DMS79 treated with DMSO at 0.1 percent for 48 hours (cell line): ENCODE data around the gene TEX22.

Experiments
- DNase-seq: peaks from one replicate; lab custom pipeline; 2025; lab: John Stamatoyannopoulos, UW

The TEX22 gene

DNA sequence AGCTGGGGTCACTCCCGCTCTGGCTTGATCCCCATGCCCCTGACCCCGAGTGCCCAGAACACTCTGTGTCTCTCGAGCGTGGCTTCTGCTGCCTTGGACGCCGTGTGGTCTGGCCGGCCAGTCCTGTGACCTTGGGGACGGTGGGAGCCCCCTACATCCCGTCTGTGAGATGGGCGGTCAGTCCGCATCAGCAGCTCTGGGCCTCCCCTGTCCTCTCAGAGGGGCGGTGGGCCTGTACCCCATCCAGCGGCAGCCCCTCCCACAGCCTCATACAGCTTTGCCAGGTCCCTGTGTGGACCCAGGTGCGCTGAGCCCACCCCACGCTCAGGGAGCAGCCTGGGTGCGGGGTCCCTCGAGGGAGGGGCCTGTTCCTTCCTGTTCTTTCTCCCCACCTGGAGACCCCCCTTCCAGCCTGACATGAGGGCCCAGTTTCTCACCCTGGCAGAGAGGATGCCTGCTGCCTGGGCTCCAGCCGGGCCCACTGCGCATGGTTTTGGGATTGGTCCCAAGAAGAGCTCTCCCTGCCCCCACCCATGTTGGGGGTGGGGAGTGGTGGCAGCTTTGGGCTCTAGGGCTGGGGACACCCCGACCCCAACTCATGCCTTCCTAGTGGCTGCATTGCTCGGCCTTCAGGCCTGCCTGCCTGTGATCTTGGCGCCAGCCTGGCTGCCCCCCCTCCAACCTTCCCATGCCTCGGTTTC, 22.8 kb downstream of the TEX22 start:
- DNase-seq: no peak

DNA sequence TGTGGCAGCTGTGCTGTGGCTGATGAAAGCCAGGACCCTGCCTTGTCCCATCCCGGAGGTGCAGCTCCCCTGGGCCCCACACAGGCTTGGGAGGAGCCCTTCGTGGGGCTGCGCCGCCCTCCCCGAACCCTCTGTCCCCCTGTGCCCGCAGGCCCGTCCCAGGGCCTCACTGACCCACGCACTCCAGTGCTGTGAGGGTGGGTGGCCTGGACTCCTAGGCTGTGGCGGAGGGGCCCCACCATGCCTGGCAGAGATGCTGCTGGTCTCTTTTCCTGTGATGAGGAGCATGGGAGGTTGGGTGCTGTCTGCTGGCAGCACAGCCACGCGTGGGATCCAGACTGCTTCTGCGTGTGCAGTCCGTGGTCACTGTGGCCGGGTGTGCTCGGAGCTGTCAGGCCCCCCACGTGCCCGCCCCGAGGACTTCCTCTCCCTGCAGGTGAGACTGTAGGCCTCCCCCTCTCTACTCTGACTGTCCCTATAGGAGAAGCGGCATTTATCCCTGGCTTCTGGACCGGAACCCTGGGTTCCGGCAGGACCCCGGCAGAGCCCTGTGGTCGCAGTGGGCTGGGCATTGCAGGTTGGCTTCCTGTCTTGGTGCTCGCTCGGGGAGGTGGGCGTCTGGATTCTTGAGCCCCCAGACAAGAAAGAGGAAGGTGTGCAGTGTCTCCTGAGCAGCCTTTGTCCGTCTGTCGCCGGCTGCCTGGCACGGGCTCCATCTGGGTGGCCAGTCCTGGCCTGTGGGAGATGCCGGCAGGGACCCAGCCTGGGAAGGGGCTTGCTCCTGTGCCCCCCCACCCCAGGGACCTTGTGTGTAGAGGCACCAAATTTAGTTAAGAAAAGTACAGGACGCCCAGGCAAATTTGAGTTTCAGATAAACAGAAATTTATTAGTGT, 23.6 kb downstream of the TEX22 start:
- no peak for DNase-seq

DNA sequence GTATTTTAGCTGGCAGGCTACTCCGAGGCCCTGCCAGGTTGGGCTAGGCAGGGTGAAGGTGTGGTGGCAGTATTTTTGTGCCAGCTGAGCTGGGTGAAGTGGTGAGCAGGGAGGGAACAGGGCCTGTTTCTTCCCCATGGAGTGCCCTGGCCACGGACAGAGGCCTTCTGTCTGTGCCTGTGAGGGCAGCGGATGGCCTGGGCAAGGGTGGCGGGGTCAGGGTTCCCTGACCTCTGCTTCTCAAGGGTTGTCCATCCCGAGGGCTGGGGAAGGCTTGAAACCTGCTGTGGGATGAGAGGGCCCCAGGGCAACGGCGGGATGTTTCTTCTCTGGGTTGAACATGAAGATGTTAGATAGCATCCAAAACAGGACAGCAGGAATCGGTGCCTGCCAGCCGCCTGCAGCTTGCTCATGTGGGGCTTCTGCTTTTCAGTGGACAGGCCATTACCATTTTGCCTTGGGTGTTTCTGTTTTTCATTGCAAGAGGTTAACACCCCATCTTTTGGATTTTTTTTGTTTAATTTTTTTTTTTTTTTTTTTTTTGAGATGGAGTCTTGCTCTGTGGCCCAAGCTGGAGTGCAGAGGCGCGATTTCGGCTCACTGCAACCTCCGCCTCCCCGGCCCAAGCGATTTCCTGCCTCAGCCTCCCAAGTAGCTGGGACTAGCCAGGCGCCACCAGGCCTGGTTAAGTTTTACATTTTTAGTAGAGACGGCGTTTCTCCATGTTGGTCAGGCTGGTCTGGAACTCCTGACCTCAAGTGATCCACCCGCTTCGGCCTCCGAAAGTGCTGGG, 24.6 kb downstream of the TEX22 start:
- no peak for DNase-seq

DNA sequence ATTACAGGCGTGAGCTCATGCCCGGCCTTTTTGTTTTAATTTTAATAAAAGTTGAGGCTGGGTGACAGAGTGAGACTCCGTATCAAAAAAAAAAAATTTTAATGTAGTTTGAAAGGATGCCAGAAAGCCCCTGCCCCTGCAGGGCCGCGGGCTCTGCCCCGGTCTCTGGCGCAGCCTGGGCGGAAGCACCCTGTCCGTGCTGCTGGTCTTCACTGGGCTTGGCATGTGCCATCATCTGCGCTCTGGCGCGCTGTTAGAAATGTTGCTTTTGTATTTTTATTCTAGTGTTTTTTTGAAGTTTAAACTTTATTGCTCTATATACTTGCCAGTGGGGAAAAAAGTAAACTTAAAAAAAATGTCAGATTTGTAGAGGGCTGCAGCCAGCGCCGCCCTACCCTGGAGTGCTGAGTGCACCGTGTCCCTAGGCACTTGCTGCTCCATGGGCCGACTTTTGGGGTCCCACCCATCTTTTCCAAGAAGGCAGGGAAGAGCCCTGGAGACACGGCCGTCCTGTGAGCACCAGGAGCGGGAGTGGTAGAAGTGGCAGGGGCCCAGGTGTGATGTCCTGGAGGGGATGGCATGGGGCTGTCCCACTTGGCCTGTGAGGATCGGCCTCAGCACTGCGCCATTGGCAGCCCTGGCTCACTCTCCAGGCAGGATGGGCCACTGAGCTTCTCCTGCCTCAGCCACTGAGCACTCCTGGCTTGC, 25.3 kb downstream of the TEX22 start:
- DNase-seq: no peak

DNA sequence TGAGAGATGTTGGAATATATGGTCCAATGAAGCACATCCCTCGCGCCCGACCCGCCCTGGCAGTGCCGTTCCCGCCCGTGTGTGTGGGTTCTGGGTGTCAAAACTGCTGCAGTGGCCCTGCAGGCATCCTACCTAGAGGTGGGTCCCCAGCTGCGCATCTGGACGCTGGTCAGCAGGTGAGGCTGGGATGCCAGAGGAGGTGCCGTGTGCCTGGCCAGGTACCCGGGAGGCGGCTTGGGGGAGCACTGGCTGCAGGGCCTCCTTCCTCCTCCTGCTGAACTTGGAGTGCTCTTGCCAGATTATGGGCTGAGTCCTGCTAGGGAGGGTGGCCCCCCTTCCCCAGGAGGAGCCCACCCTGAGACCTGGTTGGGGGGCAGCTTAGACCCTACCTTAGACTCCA, 26.5 kb downstream of the TEX22 start:
- DNase-seq: no peak

DNA sequence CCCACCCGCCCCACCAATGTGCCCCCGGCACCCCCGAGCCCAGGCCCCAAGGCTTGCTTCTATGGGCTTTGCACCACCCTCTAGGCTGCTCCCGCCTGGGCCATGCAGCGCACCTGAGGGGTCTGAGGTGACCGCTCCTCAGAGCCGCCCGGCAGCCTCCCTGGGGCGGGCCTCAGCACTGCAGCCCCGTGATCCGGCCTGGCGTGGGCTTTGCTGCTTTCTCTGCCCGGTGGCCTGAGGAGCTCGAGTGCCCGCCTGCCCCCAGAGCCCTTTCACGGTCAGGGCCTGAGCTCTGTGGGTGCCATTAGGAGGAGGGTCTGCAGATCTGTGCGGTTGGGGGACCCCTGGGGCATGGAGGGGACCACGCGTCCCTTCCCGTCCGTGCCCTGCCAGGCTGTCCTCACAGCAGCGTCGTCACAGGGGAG, 27.5 kb downstream of the TEX22 start:
- no peak for DNase-seq

DNA sequence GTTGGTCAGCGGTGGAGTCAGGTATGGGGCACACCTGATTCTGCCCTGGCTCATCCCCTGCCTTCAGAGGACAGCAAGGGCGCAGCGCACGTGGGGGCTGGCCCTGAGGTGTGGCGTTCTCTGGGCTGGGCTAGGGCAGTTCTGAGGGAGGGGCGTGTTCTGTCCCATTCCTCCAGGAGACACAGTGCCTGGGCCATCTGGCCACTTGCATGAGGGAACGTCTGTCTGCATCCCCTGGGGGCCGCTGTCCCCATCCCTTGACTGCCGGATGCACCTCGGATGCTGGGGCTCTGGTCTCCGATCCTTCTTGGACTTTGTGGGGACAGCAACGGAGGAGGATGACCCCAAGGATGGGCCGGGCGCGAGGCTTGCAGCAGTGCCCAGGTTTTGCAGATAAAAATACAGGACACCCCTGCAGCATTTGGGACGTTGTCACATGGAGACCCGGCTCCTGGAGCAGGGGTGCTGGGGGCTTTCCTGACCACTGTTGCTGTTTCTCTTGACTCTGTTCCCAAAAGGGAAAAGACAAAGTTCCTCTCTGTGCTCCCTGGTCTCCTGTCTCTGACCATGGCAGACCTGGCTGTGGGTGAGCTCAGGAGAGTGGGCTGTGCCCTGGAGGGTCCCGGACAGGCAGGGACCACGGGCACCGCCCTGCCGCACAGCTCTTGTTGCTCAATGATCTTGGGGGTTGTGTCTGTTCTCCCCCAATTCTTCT, 28.2 kb downstream of the TEX22 start:
- DNase-seq: no peak

DNA sequence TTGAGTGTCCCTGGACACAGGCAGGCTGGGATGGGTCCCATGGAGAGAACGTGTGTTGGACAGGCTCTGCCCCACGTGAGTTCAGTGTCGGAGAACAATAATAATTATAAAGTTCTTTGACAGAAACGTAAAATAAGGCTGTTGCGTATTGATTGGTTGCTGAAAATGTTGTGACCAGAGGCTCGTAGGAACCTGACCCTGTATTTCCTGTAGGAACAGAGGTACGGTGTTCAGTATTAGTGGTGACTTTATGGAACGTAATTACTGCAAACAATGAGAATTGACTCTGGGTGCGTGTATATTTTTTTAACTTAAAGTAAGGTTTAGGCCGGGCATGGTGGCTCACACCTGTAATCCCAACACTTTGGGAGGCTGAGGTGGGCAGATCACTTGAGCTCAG, 29.1 kb downstream of the TEX22 start:
- DNase-seq: no peak

DNA sequence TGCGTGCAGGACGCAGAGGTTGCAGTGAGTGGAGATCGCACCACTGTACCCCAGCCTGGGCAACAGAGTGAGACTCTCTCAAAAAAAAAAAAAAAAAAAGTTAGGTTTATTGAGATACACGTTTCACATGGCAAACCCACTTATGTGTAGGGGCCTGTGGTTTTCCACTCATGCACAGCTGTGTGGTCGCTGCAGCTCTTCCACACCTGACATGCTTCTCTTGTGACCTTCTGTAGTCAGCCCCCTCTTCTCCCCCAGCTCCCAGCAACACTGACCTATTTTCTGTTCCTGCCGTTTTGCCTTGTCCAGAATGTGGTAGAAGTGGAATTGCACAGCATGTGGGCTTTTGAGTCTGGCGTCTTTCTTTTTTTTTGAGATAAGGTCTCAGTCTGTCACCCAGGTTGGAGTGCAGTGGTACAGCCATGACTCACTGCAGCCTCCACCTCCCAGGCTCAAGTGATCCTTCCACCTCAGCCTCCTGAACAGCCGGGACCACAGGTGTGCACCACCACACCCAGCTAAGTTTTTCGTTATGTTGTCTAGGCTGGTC, 29.7 kb downstream of the TEX22 start:
- DNase-seq: no peak

DNA sequence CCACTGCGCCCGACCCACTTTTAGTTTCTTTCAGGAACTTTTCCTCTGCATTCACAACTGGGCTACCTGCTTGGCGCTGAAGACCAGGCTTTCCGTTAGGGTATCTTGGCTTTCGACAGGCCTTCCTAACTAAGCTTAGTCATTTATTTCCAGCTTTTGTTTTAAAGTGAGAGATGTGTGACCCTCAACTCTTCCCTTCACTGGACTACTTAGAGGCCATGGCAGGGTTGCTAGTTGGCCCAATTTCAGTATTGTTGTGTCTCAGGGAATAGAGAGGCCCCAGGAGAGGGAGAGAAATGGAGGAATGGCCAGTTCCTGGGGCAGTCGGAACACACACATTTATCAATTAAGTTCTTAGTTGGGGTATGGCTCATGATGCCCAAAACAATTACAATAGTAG, 31.7 kb downstream of the TEX22 start:
- DNase-seq: no peak

DNA sequence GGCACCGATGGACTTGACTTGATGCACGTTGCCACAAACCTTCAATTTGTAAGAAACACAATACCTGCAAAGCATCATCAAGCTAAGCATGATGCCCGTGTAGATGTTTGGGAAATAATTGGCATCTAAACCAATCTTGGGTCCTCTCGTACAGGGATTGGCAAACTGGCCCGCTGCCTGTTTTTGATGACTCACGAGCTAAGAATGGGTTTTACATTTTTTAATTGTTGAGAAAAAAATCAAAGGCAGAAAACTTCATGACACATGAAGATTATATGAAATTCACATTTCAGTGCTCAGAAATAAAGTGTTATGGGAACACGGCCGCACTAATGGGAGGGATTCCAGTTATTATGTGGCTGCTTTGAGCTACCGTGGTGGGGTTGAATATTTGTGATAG, 32.2 kb downstream of the TEX22 start:
- DNase-seq: no peak

DNA sequence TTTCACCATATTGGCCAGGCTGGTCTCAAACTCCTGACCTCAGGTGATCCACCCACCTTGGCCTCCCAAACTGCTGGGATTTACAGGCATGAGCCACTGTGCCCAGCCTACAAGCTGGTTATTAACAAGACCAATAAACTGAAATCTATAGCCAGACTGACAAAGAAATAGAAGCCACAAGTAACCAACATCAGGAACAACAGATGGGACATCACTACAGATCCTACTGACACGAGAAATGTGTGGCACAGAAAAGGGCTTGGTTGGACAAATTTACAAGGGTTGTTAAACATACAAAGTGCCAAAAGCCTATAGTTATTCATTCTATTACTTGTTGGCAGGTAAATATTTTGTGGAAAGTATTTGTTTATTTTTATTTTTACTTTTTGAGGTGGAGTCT, 32.9 kb downstream of the TEX22 start:
- DNase-seq: no peak

DNA sequence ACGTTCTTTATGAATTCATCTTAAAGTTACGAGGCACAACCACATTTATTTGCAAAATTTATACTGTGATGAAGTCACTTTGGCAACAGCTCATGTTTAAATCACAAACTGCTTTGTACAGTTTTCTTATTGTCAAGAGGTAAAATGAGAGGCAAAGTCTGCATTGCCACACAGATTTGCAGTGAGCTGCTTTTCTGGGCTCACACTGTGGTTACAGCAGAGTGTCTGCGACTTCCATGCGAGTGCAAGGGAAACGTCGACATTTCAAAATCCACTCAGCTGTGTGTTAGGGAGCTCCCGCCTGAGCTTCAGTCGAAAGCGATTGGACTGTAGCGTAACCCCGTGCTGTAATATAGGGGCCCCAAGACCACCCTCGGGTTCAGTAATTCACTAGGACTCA, 34.3 kb downstream of the TEX22 start:
- DNase-seq: no peak

DNA sequence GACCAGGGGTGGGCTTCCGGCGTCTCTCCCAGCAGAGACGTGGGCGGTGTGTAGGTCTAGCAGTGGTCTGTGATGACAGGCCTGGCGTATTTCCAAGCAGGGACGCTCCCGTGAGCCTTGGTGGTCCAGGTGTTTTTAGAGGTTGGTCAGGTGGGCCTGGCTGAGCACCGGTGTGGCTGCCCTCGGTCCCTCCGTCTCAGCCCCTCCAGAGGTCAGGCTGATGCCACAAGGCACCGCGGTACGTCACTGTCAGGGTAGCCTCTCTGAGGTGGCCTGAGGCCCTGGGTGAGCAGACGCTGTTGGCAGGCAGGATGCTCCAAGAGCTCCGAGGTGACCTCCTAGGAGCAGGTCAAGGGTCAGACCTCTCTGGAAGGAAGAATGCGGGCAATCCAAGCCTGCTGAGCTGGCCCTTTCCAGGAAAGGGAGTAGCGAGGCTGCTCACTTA, 34.8 kb downstream of the TEX22 start:
- no peak for DNase-seq

DNA sequence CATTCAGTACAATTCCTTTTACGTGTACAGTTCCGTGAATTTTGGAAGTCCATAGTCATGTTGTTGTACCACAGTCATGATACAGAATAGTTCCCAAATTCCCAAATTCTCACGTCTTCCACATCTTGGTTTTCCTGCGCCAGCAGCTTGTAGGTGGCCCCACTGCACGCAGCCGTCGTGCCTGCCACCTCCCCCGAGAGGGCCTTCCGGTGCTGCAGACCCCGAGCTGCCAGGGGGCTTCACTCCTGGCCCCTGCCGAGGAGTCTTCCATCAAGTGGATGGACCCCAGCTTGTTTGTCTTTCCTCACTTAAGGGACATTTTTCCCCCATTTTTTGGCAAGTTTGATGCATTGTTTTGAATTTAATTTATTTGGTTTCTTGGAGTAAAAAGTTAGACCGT, 38.1 kb downstream of the TEX22 start:
- DNase-seq: no peak

DNA sequence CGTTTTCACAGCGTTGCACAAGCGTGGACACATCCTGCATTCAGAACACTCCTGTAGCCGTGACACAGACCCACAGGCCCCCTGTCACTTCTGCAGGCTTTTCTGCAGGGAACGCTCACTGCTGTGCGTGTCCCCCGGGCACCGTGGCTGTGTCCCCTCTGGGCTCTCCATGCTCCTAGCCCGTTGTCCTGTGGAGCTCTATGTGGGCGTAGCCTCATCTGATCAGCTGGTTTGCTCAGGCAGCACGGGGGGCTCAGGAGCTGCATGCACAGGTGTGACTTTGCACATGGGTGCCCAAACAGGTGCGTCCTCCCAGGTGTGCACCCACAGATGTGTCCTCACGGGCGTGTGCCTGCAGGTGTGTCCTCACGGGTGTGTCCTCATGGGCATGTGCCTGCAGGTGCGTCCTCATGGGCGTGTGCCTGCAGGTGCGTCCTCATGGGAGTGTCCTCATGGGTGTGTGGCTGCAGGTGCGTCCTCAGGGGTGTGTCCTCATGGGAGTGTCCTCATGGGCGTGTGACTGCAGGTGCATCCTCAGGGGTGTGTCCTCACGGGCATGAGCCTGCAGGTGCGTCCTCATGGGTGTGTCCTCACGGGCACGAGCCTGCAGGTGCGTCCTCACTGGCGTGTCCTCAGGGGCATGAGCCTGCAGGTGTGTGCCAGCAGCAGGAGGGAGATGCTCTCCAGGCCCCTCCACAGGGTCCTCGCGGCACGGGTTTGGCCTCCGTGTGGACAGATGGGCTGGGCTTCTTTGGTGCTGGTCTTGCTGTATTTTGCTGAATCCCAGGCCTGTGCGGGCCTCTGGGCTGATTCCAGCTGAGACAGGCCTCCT, 38.8 kb downstream of the TEX22 start:
- no peak for DNase-seq

DNA sequence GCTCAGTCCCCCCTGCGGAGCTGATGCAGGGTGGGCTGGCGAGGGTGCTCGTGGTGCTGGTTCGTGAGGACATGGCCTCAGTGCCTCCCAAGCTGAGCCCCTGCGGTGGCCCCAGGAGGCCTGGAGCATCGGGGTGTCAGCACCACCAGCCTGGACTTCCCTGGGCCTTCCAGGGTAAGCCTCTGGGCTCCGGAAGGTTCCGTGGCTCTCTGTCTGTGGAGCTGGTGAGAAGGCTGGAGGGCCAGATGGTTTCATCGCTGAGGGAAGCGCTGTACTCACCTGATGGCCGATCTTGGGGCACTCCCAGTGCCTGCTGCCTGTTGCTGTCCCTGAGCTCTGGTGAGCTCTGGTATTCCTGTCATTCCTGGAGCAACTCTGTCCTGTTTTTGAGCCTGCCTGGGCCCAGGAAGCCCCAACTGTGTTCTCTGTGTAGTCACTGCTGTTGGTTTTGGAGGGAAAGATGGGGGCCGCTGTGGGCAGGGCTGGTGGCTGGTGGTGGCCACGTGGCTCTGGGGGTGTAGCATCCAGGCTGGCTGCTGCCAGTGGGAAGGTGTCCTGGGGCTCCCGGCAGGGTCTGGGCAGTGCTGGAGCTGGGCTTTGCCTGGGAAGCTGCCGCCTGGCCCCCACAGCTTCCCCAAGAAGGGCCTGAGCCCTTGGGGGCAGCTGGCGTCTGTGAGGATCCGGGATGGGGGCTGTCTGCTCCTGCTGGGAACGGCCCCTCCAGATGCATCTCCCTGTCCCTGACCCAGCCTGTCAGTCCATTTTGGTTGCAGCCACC, 39.6 kb downstream of the TEX22 start:
- no peak for DNase-seq

DNA sequence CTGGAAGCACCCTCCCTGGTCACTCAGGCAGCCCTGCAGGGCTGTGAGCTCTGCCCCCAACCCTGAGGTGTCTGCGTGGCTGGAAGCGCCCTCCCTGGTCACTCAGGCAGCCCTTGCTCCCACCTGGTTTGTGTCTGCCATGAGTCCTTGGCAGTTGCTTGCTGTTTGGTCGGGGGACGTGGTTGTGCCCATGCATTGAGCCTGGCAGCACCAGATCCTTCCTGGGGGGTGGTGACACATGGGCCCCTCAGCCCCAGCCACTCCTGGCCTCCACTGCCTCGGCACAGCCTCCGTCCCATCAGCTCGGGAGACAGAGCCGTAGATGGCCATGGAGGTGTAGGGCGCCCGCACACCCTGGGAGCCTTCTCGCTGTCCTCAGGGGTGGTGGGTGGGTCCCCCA, 40.8 kb downstream of the TEX22 start:
- no peak for DNase-seq
